22Rv1 (cell line): ENCODE data around the gene WIPF2.

ENCODE experiments used
- H3K27ac ChIP-seq: fragments of 450-650 bp; 2 replicates; pipeline ENCODE4 v1.5.1; 2017
- ZFX ChIP-seq: fragments of 450-650 bp; IDR thresholded peaks from 2 replicates; pipeline ENCODE4 v1.6.1; 2017; ENCODE audit warnings: antibody characterized with exemption, borderline replicate concordance
- TF ChIP-seq, protein P1 (sequence below): fragments of 450-650 bp; IDR thresholded peaks from 2 replicates; pipeline ENCODE4 v1.5.1; 2017; ENCODE audit warnings: mild to moderate bottlenecking

Gene WIPF2

GRCh38 chr17:40321524-40321929, 102.4 kb downstream of the WIPF2 start:
- no peak overlapping the region for H3K27ac ChIP-seq
- TF ChIP-seq, protein P1, sequence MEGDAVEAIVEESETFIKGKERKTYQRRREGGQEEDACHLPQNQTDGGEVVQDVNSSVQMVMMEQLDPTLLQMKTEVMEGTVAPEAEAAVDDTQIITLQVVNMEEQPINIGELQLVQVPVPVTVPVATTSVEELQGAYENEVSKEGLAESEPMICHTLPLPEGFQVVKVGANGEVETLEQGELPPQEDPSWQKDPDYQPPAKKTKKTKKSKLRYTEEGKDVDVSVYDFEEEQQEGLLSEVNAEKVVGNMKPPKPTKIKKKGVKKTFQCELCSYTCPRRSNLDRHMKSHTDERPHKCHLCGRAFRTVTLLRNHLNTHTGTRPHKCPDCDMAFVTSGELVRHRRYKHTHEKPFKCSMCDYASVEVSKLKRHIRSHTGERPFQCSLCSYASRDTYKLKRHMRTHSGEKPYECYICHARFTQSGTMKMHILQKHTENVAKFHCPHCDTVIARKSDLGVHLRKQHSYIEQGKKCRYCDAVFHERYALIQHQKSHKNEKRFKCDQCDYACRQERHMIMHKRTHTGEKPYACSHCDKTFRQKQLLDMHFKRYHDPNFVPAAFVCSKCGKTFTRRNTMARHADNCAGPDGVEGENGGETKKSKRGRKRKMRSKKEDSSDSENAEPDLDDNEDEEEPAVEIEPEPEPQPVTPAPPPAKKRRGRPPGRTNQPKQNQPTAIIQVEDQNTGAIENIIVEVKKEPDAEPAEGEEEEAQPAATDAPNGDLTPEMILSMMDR = no peak
- TF ChIP-seq ZFX = no peak

- H3K27ac ChIP-seq = no peak overlapping the region
- no peak for TF ChIP-seq ZFX
- TF ChIP-seq, protein P1 = no peak
Measured at GRCh38 chr17:40321961-40322357, 102.9 kb downstream of the WIPF2 start.

DNA sequence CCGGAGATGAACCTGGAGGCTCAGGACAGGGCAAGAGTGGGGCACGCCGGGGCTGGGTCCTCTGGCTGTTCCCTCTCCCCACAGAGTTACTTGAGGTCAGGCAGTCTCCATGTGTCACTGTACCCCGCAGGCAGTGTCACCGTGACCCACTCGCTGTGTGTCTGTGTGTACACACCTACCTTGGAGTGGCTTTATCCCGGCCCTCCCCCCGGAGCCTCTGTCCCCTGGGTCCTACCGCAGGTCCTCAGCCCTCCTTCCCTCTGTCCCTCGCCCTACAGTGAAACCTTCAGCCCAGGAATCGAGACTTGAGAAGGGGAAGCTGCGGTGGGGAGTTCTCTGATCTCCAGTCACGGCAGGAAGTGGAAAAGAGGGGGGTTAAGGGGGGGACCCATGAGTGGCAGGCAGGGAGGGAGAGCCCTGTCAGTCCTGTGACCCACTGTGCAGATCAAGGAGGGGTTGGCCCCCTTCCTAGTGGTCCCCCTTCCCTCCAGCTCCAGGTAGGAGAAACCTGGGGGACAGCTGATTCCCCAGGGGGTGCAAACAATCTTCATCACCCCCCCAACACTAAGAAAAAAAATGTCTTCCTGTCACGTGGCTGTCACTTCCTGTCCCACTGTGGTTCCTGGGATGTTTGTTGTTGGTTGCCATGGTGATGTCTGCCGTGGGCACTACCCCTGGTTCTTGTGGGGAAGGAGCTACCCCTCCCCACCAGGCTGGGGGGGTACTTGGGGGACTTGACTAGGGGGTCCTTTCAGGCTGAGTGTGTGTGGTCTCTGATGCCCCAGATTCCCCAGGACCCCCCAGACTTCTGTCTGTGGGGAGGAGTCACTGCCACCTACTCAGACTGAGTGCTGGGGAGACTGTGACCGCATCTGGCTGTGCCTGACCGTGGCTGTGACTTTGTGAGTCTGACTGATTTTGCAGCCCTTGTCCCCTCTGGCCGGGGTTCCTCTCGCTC, 103.5 kb downstream of the WIPF2 start:
- TF ChIP-seq ZFX = no peak
- TF ChIP-seq, protein P1 = no peak
- no peak overlapping the region for H3K27ac ChIP-seq

GRCh38 chr17:40323391-40324381, 104.6 kb downstream of the WIPF2 start:
- H3K27ac ChIP-seq = no peak overlapping the region

GRCh38 chr17:40325156-40326013, 106.3 kb downstream of the WIPF2 start:
- H3K27ac ChIP-seq = no peak overlapping the region
- TF ChIP-seq, protein P1 = no peak
- TF ChIP-seq ZFX = no peak

More at GRCh38 chr17:40323391-40324381, 104.6 kb downstream of the WIPF2 start:
- TF ChIP-seq, protein P1 = no peak
- TF ChIP-seq ZFX = no peak

DNA sequence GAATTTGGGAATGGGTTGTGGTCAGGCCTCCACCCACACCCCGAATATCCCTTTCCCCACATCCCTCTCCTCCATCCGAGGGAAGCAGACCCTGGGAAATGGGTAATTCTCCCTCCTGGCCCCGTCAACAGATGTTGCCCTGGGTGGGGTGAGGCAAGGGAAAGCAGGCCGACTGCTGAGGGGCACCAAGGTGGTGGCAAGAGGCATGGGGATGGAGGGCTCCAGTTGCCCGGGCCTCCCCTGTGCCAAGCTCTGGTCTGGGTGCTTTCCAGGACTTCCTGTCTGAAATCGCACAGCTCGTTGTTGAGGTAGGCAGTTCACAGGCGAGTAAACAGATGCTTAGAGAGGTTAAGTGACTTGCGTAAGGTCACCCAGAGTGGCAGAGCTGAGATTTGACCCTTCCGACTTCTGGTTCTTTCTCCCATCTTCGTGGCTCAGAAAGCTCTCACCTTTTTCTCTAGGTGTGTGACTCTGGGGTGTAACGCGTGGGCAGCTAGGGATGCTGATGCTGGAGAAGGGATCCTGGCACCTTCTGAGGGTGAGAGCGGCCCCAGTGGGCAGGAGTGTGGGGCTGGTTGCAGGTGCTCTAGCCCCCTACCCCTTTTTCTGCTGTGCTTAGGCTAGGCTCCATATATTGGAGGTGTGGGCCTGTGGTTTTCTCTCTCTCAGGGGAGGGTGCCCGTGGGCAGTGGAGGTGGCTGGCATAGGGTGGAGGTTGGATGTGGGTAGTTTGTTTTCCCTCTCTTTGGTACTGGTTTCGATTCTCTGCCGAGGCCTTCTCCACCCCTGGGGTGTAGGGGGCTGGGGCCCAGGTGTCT, 107.1 kb downstream of the WIPF2 start:
- no peak overlapping the region for H3K27ac ChIP-seq
- no peak for TF ChIP-seq ZFX
- TF ChIP-seq, protein P1 = no peak
